ENCODE measurements around the gene B4GAT1. TPM values are rescaled to one million over a fixed set of nuclear protein-coding genes. Genes with fewer than 3 reads are reported as not detected.

The B4GAT1 gene
- total and polyA plus RNA-seq, 9 of the 15 experiments (the other 6 are each of a cell fraction or from before 2014, with no cell fraction given), result 0.86 to 9.5 (median 3.8) TPM

DNA sequence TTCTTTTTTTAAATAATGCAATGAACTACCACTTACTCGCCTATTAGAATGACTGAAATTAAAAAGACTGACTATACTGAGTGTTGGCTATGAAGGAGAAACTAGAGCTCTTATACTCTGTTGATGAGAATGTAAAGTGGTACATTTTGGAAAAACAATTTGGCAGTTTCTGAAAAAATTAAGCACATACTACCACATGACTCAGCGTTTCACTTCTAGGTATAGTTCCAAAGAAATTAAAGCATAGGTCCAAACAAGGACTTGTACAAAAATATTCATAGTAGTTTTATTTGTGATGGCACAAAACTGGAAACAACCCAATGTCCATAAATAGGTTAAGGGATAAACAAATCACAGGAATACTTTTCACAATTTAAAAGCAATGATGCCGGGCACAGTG lies 46.5 kb upstream of the B4GAT1 start (continued):
- TF ChIP-seq, protein P1, sequence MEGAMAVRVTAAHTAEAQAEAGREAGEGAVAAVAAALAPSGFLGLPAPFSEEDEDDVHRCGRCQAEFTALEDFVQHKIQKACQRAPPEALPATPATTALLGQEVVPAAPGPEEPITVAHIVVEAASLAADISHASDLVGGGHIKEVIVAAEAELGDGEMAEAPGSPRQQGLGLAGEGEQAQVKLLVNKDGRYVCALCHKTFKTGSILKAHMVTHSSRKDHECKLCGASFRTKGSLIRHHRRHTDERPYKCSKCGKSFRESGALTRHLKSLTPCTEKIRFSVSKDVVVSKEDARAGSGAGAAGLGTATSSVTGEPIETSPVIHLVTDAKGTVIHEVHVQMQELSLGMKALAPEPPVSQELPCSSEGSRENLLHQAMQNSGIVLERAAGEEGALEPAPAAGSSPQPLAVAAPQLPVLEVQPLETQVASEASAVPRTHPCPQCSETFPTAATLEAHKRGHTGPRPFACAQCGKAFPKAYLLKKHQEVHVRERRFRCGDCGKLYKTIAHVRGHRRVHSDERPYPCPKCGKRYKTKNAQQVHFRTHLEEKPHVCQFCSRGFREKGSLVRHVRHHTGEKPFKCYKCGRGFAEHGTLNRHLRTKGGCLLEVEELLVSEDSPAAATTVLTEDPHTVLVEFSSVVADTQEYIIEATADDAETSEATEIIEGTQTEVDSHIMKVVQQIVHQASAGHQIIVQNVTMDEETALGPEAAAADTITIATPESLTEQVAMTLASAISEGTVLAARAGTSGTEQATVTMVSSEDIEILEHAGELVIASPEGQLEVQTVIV (CRISPR knock-in tag; IDR thresholded peaks at IDR 0.05; ENCODE audit: borderline replicate concordance), result no peak
- peak; percentile 63 for TF ChIP-seq MAFG (tag; conservative IDR thresholded peaks at IDR 0.05)
- no peak for TF ChIP-seq HLTF (IDR thresholded peaks at IDR 0.05)
- TF ChIP-seq JUND (IDR thresholded peaks at IDR 0.05; ENCODE audit: borderline replicate concordance, low read depth, low read length), result no peak
- no peak for TF ChIP-seq JUND (tag; IDR thresholded peaks at IDR 0.05; ENCODE audit: borderline replicate concordance, low read depth, low read length)
- no peak for TF ChIP-seq TEAD2 (tag; IDR thresholded peaks at IDR 0.05)
- peak; percentile 30; the same call in 1 of the 2 replicates for TF ChIP-seq NFE2L1 (tag; IDR thresholded peaks at IDR 0.05; ENCODE audit: borderline replicate concordance, low read depth)
- TF ChIP-seq, protein P2, sequence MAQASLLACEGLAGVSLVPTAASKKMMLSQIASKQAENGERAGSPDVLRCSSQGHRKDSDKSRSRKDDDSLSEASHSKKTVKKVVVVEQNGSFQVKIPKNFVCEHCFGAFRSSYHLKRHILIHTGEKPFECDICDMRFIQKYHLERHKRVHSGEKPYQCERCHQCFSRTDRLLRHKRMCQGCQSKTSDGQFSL (CRISPR knock-in tag; IDR thresholded peaks at IDR 0.05), result no peak
- TF ChIP-seq, protein P2 (tag; IDR thresholded peaks at IDR 0.05), result no peak
- TF ChIP-seq TBL1XR1 (IDR thresholded peaks at IDR 0.05; ENCODE audit: low read length in 2 of 2), result no peak
- TF ChIP-seq KHSRP (IDR thresholded peaks at IDR 0.05), result no peak
- no peak for TF ChIP-seq ZNF512 (tag; IDR thresholded peaks at IDR 0.05)
- TF ChIP-seq, protein P3, sequence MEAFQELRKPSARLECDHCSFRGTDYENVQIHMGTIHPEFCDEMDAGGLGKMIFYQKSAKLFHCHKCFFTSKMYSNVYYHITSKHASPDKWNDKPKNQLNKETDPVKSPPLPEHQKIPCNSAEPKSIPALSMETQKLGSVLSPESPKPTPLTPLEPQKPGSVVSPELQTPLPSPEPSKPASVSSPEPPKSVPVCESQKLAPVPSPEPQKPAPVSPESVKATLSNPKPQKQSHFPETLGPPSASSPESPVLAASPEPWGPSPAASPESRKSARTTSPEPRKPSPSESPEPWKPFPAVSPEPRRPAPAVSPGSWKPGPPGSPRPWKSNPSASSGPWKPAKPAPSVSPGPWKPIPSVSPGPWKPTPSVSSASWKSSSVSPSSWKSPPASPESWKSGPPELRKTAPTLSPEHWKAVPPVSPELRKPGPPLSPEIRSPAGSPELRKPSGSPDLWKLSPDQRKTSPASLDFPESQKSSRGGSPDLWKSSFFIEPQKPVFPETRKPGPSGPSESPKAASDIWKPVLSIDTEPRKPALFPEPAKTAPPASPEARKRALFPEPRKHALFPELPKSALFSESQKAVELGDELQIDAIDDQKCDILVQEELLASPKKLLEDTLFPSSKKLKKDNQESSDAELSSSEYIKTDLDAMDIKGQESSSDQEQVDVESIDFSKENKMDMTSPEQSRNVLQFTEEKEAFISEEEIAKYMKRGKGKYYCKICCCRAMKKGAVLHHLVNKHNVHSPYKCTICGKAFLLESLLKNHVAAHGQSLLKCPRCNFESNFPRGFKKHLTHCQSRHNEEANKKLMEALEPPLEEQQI (IDR thresholded peaks at IDR 0.05), result no peak
- no peak for TF ChIP-seq SP2 (IDR thresholded peaks at IDR 0.05; ENCODE audit: extremely low read depth, low read depth, low read length, poor library complexity, severe bottlenecking)
- TF ChIP-seq ZNF232 (CRISPR knock-in tag; IDR thresholded peaks at IDR 0.05), result no peak
- no peak for TF ChIP-seq ETV6 (IDR thresholded peaks at IDR 0.05; ENCODE audit: borderline replicate concordance in 1 of 2, low read depth in 2 of 2, low read length in 1 of 2)
- TF ChIP-seq ETV6 (CRISPR knock-in tag; IDR thresholded peaks at IDR 0.05; ENCODE audit: borderline replicate concordance), result no peak
- TF ChIP-seq ZNF224 (CRISPR knock-in tag; IDR thresholded peaks at IDR 0.05), result no peak
